ENCODE data around the gene DPRX. TPM values are rescaled to one million over a fixed set of nuclear protein-coding genes. Genes with fewer than 3 reads are reported as not detected.
"Not testable (repeated sequence)": the region's sequence is repeated elsewhere in the genome, so short reads cannot be mapped to it uniquely, and the experiment has no call there.

The DPRX gene
- total RNA-seq, 1 experiment from 2014 or later = not detected

DNA sequence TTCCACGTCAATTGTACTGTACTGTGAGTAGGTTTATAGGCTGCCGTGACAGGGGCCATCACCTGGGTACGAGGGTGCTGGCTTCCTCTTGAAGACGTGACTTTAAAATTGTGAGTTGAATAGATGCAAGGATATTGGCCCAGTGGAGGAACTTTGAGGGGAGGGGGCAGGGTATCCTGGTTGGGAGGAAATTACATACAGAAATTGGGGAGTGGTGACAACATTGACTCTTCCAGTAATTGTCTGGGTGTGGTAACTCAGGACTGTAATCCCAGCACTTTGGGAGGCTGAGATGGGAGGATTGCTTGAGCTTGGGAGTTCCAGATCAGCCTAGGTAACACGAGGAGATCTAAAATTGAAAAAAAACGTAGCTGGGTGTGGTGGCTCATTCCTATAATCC, 30.4 kb downstream of the DPRX start:
- no peaks in the 10 kb centered on the region for H3F3A ChIP-seq (ENCODE audit: insufficient read depth, low read depth)
- no peaks in the 10 kb centered on the region for H3K9me2 ChIP-seq (ENCODE audit: insufficient read depth)
- H3K79me2 ChIP-seq (ENCODE audit: low read depth) = no peaks in the 10 kb centered on the region
- no peak overlapping the region for H3K4me2 ChIP-seq
- DNase-seq = no peak
- H3K9me3 ChIP-seq (ENCODE audit: insufficient read depth, low read depth) = no peaks in the 10 kb centered on the region; the same call in 1 of the 2 replicates
- no peaks in the 10 kb centered on the region for H4K20me1 ChIP-seq (ENCODE audit: insufficient read depth)
- H3K4me1 ChIP-seq (replicated peaks; ENCODE audit: insufficient read depth) = peaks cover 5% of the 10 kb centered on the region; the same call in 1 of the 2 replicates
- no peaks in the 10 kb centered on the region for H3K27me3 ChIP-seq (ENCODE audit: insufficient read depth, low read depth)
- no peaks in the 10 kb centered on the region for H3K36me3 ChIP-seq (ENCODE audit: low read depth)
- no peak overlapping the region for H2AFZ ChIP-seq
- TF ChIP-seq, protein P1, sequence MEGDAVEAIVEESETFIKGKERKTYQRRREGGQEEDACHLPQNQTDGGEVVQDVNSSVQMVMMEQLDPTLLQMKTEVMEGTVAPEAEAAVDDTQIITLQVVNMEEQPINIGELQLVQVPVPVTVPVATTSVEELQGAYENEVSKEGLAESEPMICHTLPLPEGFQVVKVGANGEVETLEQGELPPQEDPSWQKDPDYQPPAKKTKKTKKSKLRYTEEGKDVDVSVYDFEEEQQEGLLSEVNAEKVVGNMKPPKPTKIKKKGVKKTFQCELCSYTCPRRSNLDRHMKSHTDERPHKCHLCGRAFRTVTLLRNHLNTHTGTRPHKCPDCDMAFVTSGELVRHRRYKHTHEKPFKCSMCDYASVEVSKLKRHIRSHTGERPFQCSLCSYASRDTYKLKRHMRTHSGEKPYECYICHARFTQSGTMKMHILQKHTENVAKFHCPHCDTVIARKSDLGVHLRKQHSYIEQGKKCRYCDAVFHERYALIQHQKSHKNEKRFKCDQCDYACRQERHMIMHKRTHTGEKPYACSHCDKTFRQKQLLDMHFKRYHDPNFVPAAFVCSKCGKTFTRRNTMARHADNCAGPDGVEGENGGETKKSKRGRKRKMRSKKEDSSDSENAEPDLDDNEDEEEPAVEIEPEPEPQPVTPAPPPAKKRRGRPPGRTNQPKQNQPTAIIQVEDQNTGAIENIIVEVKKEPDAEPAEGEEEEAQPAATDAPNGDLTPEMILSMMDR (conservative IDR thresholded peaks at IDR 0.05) = no peak
- POLR2A ChIA-PET (ENCODE audit: unreplicated experiment) = no interaction called here
- intact Hi-C loops (cut with micrococcal nuclease; ENCODE audit: unreplicated experiment) = no loop called here
- CTCF ChIA-PET = no interaction called here
- no TSS peak for BruUV-seq (replicated peaks)
- no peak overlapping the region for H3K27ac ChIP-seq
- H3K4me3 ChIP-seq = no peak overlapping the region

DNA sequence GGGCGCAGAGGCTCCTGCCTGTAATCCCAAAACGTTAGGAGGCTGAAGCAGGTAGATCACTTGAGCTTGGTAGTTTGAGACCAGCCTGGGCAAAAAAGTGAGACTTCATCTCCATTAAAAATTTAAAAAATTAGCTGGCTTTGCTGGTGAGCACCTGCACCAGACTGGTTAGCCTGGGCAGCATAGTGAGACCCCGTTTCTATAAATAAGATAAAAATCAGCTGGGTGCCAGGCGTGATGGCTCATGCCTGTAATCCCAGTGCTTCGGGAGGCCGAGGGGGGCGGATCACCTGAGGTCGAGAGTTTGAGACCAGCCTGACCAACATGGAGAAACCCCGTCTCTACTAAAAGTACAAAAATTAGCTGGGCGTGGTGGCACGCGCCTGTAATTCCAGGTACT, 32.4 kb downstream of the DPRX start:
- no peak overlapping the region for H2AFZ ChIP-seq
- H3K9me3 ChIP-seq (ENCODE audit: insufficient read depth, low read depth) = no peaks in the 10 kb centered on the region
- H3K4me2 ChIP-seq = no peak overlapping the region
- POLR2A ChIA-PET (ENCODE audit: unreplicated experiment) = no interaction called here
- DNase-seq = no peak
- no peaks in the 10 kb centered on the region for H3K36me3 ChIP-seq (ENCODE audit: low read depth)
- no peaks in the 10 kb centered on the region for H3K9me2 ChIP-seq (ENCODE audit: insufficient read depth)
- no TSS peak for BruUV-seq (replicated peaks)
- CTCF ChIA-PET = no interaction called here
- H3K79me2 ChIP-seq (ENCODE audit: low read depth) = no peaks in the 10 kb centered on the region
- no peaks in the 10 kb centered on the region for H3K4me1 ChIP-seq (replicated peaks; ENCODE audit: insufficient read depth)
- H3K27me3 ChIP-seq (ENCODE audit: insufficient read depth, low read depth) = no peaks in the 10 kb centered on the region
- TF ChIP-seq, protein P1 (conservative IDR thresholded peaks at IDR 0.05) = no peak
- TF ChIP-seq EZH2 (IDR thresholded peaks at IDR 0.05; ENCODE audit: low read depth) = no peak
- H3F3A ChIP-seq (ENCODE audit: insufficient read depth, low read depth) = no peaks in the 10 kb centered on the region
- no peak overlapping the region for H3K27ac ChIP-seq
- intact Hi-C loops (cut with micrococcal nuclease; ENCODE audit: unreplicated experiment) = no loop called here
- H4K20me1 ChIP-seq (ENCODE audit: insufficient read depth) = no peaks in the 10 kb centered on the region
- H3K4me3 ChIP-seq = no peak overlapping the region

DNA sequence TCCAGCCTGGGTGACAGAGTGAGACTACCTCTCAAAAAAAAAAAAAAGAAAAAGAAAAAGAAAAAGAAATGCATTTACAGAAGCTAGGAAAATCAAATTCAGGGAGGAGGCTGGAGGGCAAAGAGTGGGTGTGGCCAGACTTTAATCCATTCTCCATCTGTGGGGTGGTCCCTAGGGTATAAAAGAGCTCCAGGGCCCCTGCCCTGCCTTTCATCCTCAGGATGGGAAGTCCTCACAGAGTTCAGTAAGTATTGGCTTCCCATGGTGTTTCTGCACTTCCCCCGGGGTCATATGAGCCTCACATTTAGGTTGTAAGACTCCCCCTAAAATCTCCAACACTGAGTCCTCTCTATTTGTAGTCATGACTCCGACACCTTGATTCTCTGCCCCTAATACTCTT, 33.0 kb downstream of the DPRX start:
- Histone ChIP-seq H3K79me2 (ENCODE audit: low read depth) (no peaks in the 10 kb centered on the region), H4K20me1 (ENCODE audit: insufficient read depth) (no peaks in the 10 kb centered on the region), H2AFZ (no peak overlapping the region), H3K4me2 (no peak overlapping the region), H3K27me3 (ENCODE audit: insufficient read depth, low read depth) (no peaks in the 10 kb centered on the region), H3K9me3 (ENCODE audit: insufficient read depth, low read depth) (no peaks in the 10 kb centered on the region), H3K4me3 (no peak overlapping the region), H3K4me1 (replicated peaks; ENCODE audit: insufficient read depth) (no peaks in the 10 kb centered on the region), H3K27ac (no peak overlapping the region), H3K9me2 (ENCODE audit: insufficient read depth) (no peaks in the 10 kb centered on the region), H3K36me3 (ENCODE audit: low read depth) (no peaks in the 10 kb centered on the region), H3F3A (ENCODE audit: insufficient read depth, low read depth) (no peaks in the 10 kb centered on the region)
- no TSS peak for BruUV-seq (replicated peaks)
- no peak for TF ChIP-seq EZH2 (IDR thresholded peaks at IDR 0.05; ENCODE audit: low read depth)
- TF ChIP-seq, protein P1 (conservative IDR thresholded peaks at IDR 0.05) = no peak
- intact Hi-C loops (cut with micrococcal nuclease; ENCODE audit: unreplicated experiment) = no loop called here
- CTCF ChIA-PET = no interaction called here
- POLR2A ChIA-PET (ENCODE audit: unreplicated experiment) = no interaction called here
- DNase-seq = no peak

DNA sequence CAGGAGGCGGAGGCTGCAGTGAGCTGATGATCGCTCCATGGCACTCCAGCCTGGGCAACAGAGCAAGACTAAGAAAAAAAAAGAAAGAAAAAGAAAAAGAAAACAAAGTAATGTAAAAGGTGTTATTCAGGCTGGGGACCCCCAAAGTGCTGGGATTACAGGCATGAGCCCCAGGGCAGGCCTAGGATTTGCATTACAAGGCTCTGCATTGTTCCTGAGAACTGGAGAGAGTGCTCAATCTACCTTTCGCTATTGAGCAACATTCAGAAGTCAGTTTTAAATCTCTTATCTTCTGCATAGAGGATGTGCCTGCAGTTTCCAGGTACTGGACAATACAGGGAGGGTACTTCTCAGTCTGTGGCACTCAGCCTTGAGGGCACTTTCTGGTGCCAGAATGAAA, 34.5 kb downstream of the DPRX start:
- H2AFZ ChIP-seq; DNase-seq; BruUV-seq (replicated peaks); H3K9me2 ChIP-seq (ENCODE audit: insufficient read depth); intact Hi-C loops (cut with micrococcal nuclease; ENCODE audit: unreplicated experiment); H3K27me3 ChIP-seq (ENCODE audit: insufficient read depth, low read depth); H3K9me3 ChIP-seq (ENCODE audit: insufficient read depth, low read depth); H3K27ac ChIP-seq; H3K4me2 ChIP-seq; H3F3A ChIP-seq (ENCODE audit: insufficient read depth, low read depth); H4K20me1 ChIP-seq (ENCODE audit: insufficient read depth); H3K4me3 ChIP-seq; H3K36me3 ChIP-seq (ENCODE audit: low read depth); CTCF ChIA-PET; POLR2A ChIA-PET (ENCODE audit: unreplicated experiment); H3K4me1 ChIP-seq (replicated peaks; ENCODE audit: insufficient read depth); H3K79me2 ChIP-seq (ENCODE audit: low read depth): not testable (repeated sequence)

DNA sequence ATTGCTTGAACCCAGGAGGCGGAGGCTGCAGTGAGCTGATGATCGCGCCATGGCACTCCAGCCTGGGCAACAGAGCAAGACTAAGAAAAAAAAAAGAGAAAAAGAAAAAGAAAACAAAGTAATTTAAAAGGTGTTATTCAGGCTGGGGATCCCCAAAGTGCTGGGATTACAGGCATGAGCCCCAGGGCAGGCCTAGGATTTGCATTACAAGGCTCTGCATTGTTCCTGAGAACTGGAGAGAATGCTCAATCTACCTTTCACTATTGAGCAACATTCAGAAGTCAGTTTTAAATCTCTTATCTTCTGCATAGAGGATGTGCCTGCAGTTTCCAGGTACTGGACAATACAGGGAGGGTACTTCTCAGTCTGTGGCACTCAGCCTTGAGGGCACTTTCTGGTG, 37.0 kb downstream of the DPRX start:
- H3K27ac ChIP-seq; H3K36me3 ChIP-seq (ENCODE audit: low read depth); H3K9me2 ChIP-seq (ENCODE audit: insufficient read depth); H3K4me3 ChIP-seq; H3K4me1 ChIP-seq (replicated peaks; ENCODE audit: insufficient read depth); intact Hi-C loops (cut with micrococcal nuclease; ENCODE audit: unreplicated experiment); POLR2A ChIA-PET (ENCODE audit: unreplicated experiment); DNase-seq; CTCF ChIA-PET; H3F3A ChIP-seq (ENCODE audit: insufficient read depth, low read depth); H2AFZ ChIP-seq; H3K9me3 ChIP-seq (ENCODE audit: insufficient read depth, low read depth); H4K20me1 ChIP-seq (ENCODE audit: insufficient read depth); BruUV-seq (replicated peaks); H3K27me3 ChIP-seq (ENCODE audit: insufficient read depth, low read depth); H3K79me2 ChIP-seq (ENCODE audit: low read depth); H3K4me2 ChIP-seq: not testable (repeated sequence)
